GM12872 (cell line): ENCODE data around the gene CNTNAP5.

Experiments
- TF ChIP-seq, protein P1 (sequence below): IDR thresholded peaks from 3 replicates; pipeline ENCODE4 v1.5.1; 2011; ENCODE audit warnings: low read depth, mild to moderate bottlenecking, low read length, moderate library complexity; ENCODE audit not compliant: insufficient read depth

The CNTNAP5 gene

GRCh38 chr2:124121760-124122275 lies 96.7 kb downstream of the CNTNAP5 start:
- TF ChIP-seq, protein P1, sequence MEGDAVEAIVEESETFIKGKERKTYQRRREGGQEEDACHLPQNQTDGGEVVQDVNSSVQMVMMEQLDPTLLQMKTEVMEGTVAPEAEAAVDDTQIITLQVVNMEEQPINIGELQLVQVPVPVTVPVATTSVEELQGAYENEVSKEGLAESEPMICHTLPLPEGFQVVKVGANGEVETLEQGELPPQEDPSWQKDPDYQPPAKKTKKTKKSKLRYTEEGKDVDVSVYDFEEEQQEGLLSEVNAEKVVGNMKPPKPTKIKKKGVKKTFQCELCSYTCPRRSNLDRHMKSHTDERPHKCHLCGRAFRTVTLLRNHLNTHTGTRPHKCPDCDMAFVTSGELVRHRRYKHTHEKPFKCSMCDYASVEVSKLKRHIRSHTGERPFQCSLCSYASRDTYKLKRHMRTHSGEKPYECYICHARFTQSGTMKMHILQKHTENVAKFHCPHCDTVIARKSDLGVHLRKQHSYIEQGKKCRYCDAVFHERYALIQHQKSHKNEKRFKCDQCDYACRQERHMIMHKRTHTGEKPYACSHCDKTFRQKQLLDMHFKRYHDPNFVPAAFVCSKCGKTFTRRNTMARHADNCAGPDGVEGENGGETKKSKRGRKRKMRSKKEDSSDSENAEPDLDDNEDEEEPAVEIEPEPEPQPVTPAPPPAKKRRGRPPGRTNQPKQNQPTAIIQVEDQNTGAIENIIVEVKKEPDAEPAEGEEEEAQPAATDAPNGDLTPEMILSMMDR: no peak

DNA sequence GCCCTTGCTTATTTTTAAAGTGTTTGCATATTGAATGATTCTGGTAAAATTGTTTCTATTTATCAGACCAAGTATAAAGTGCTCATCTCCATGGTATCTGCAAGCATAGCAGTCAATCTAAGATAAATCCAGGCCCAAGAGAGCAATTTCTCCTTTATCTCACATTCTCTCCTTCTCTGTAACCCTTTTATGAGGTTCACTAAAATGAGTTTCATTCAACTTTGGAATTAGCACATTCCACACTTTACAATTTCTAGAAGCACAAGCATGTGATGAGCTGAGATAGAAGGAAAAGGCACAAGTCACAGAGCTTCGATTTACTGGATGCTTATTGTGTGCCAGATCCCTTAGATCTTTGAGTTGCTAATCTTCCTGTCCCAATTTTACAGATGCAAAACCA lies 97.3 kb downstream of the CNTNAP5 start:
- TF ChIP-seq, protein P1: no peak

DNA sequence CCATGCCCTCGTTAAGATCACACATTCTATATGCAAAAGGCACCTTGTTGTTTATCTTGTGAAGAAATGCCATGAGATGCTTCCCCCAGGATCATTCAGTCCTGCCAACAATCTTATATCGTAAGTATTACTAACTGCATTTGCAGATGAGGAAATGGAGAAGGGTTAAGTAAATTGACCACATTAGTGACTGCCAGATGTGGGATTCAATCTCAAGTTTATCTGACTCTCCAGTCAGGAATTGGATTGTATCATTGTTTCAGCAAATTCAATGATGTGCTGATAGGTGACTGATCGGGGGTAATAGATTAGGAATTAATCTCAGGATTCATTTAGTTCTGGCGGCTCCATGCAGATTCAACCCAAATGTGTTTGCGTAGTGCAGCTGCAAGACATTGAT lies 106.2 kb downstream of the CNTNAP5 start:
- TF ChIP-seq, protein P1: no peak

GRCh38 chr2:124136110-124136509 lies 111.0 kb downstream of the CNTNAP5 start:
- TF ChIP-seq, protein P1: no peak

DNA sequence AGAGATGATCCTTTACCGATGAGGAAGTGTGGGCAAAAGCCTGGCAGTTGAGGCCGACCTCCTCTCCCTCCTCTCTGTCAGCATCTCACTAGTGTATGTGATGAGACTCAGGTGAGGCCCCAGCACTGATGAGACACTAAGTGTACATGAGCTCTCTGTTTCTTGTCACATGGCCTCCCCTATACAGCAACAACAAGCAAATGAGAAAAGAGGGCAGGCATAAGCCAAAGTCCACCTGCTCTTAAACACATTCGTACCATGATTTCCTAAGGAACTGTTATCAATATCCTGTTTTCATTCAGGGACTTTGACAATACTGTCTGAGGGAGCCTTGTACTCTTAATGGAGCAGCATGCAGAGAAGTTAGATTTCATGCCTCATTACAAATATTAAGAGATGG lies 113.0 kb downstream of the CNTNAP5 start:
- TF ChIP-seq, protein P1: no peak

GRCh38 chr2:124145982-124146381 lies 120.9 kb downstream of the CNTNAP5 start:
- TF ChIP-seq, protein P1: no peak

DNA sequence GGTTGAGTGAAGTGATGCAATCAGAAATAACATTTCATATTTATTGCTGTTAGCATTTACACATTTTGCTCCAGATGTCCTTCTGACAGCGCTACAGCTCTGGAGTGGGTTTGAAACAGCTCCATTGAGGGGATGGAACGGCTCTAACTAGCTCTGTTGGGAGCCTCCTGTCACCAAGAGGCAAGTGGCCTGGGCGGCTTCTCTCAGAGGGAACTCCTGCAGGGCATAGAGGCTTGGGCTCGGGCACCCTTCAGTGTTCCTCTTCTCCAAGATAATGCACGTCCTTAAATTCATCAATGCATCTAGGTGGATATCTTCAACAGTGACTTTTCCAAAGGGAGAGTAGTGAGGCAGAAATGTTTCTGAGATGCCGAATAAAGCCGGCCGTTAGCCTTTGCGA lies 122.5 kb downstream of the CNTNAP5 start:
- TF ChIP-seq, protein P1: no peak

GRCh38 chr2:124149571-124149970 lies 124.5 kb downstream of the CNTNAP5 start:
- TF ChIP-seq, protein P1: no peak
